ENCODE measurements around the gene H3-3A. TPM values are rescaled to one million over a fixed set of nuclear protein-coding genes. Genes with fewer than 3 reads are reported as not detected.
A peak's percentile ranks its signal among the peaks of the same experiment; 100 is the strongest.

Gene H3-3A
- total RNA-seq, 1 donor = 164 TPM

DNA sequence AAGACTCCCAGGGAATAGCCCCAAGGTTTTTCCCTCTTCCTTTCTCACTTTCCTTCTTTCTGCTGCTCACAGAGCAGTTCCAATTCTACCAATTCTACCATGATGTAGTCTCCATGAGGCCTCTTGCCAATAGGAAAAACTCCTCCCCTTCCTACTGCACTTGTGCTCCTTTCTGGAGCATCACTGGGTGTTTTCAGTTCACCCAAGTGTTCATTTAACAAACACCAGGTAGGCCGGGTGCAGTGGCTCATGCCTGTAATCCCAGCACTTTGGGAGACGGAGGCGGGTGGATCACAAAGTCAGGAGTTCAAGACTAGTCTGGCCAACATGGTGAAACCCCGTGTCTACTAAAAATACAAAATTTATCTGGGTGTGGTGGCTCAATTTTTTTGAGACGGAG lies 26.6 kb upstream of the H3-3A start:
- no peak for DNase-seq (ENCODE audit: low read depth)
- TF ChIP-seq, protein P1, sequence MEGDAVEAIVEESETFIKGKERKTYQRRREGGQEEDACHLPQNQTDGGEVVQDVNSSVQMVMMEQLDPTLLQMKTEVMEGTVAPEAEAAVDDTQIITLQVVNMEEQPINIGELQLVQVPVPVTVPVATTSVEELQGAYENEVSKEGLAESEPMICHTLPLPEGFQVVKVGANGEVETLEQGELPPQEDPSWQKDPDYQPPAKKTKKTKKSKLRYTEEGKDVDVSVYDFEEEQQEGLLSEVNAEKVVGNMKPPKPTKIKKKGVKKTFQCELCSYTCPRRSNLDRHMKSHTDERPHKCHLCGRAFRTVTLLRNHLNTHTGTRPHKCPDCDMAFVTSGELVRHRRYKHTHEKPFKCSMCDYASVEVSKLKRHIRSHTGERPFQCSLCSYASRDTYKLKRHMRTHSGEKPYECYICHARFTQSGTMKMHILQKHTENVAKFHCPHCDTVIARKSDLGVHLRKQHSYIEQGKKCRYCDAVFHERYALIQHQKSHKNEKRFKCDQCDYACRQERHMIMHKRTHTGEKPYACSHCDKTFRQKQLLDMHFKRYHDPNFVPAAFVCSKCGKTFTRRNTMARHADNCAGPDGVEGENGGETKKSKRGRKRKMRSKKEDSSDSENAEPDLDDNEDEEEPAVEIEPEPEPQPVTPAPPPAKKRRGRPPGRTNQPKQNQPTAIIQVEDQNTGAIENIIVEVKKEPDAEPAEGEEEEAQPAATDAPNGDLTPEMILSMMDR (IDR thresholded peaks at IDR 0.05; ENCODE audit: insufficient read depth, low read length) = no peak
- H3K4me3 ChIP-seq (ENCODE audit: low read depth, low read length) = no peak overlapping the region

DNA sequence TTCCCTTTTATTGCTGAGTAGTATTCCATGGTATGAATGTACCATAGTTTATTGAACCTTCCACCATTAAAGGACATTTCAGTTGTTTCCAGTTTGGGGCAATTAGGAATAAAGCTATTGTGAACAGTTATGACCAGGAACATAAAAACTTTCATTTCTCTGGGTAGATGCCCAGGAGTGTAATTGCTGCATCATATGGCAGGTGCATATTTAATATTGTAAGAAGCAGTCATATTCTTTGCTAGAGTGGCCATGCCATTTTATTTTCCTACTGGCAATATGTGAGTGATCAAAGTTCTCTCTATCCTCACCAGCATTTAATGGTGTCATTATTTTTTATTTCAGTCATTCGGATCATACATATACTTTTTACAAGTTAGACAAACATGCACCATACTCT lies 23.9 kb upstream of the H3-3A start:
- H3K4me3 ChIP-seq (ENCODE audit: low read depth, low read length) = no peak overlapping the region
- no peak for DNase-seq (ENCODE audit: low read depth)
- TF ChIP-seq, protein P1 (IDR thresholded peaks at IDR 0.05; ENCODE audit: insufficient read depth, low read length) = no peak

DNA sequence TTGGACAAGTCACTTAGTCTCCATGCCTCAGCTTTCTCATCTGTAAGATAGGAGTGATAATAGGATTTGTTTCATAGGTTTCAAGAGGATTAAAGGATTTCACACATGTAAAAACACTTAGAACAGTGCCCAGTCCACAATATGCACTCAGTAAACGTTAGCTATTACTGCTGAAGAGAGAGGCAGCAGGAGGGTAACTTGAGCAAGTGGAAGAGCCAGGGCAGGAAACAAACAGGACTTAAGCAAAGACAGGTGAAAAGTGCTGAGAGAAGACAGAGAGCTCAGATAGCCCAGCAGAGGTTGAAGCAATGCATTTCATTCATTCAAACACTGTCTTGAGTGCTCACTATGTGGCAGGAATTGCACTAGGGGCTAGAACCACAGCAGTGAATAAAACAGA lies 21.1 kb upstream of the H3-3A start:
- DNase-seq (ENCODE audit: low read depth) = no peak
- no peak overlapping the region for H3K4me3 ChIP-seq (ENCODE audit: low read depth, low read length)
- TF ChIP-seq, protein P1 (IDR thresholded peaks at IDR 0.05; ENCODE audit: insufficient read depth, low read length) = no peak

DNA sequence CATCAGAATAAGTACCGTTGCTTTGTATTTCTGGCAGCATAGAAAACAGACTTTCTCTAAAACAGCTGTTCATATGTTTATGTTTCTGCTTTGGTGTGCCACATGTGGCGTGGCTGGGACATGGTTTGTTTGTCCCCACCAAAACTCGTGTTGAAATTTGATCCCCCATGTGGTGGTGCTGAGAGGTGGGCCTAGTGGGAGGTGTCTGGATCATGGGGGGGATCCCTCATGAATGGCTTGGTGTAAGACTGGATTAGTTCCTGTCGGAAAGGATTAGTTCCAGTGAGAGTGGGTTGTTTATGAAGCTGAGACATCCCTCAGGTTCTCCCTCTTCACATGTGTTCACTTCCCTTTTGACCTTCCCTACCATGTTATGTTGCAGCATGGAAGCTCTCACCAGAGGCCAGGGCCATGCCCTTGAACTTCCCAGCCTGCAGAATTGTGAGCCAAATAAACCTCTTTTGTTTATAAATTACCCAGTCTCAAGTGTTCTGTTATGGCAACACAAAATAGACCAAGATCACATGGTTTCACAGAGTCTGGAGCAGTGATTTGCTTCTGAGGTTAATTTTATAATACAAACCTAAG lies 17.9 kb upstream of the H3-3A start:
- no peak overlapping the region for H3K4me3 ChIP-seq (ENCODE audit: low read depth, low read length)
- DNase-seq (ENCODE audit: low read depth) = no peak
- TF ChIP-seq, protein P1 (IDR thresholded peaks at IDR 0.05; ENCODE audit: insufficient read depth, low read length) = no peak

DNA sequence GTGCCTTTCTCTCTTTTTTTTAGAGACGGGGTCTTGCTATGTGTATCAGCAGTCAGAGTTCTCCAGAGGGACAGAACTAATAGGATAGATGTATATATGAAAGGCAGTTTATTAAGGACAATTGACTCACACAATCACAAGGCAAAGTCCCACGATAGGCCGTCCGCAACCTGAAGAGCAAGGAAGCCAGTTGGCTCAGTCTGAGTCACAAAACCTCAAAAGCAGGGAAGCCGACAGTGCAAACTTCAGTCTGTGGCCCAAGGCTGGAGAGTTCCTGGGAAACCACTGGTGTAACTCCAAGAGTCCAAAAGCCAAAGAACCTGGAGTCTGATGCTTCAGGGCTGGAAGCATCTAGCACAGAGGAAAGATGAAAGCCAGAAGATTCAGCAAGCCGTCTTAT lies 16.3 kb upstream of the H3-3A start:
- TF ChIP-seq, protein P1 (IDR thresholded peaks at IDR 0.05; ENCODE audit: insufficient read depth, low read length) = no peak
- H3K4me3 ChIP-seq (ENCODE audit: low read depth, low read length) = no peak overlapping the region
- peak; percentile 83 for DNase-seq (ENCODE audit: low read depth)

DNA sequence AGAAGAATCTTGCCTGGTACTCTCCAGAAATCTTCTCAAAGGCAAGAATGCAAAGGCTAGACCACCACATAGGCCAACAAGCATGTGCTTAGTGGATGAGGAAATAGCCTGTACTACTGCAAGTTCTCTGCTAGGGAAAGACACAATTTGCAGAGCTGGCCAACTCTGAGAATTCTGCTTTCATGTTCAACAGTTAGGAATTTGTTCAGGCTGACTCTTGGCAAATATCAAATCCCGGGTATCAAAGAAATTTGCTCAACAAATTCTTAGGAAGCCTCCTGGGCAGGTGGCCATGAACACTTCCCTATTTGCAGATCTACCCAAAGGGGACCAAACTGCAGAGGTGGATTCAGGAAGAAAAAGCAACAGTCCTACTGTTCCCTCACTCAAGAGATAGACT lies 15.0 kb upstream of the H3-3A start:
- DNase-seq (ENCODE audit: low read depth) = peak; percentile 94
- H3K4me3 ChIP-seq (ENCODE audit: low read depth, low read length) = no peak overlapping the region
- TF ChIP-seq, protein P1 (IDR thresholded peaks at IDR 0.05; ENCODE audit: insufficient read depth, low read length) = no peak

DNA sequence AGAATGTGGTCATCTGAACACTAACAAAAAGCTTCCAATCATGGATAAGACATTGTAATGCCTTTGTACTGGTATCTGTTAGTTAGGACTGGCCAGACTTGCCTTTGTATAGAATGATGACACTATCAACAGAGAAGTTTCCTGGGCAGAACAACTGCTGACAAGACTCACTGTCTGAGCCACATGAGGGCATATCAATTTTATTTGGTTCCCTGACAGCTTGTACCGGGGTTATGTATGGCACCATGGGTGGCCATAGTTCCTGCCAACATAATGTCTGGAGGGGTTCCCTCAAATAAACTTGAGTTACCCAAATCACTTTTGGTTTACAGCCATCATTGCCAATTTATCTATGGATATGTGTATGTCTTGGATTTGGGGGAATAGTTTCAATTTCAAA lies 13.6 kb upstream of the H3-3A start:
- TF ChIP-seq, protein P1 (IDR thresholded peaks at IDR 0.05; ENCODE audit: insufficient read depth, low read length) = no peak
- DNase-seq (ENCODE audit: low read depth) = no peak
- no peak overlapping the region for H3K4me3 ChIP-seq (ENCODE audit: low read depth, low read length)
